Amniotic epithelial cell (primary cell): Measurements from ENCODE around the gene FADS1.
A peak's percentile ranks its signal among the peaks of the same experiment; 100 is the strongest.

Source experiments
- DNase-seq: peaks from one replicate; pipeline ENCODE4 v3.0.0-alpha.2; 2010; ENCODE audit warnings: low read depth

Gene FADS1

GRCh38 chr11:61760946-61761345 lies 55.9 kb downstream of the FADS1 start:
- no peak for DNase-seq

GRCh38 chr11:61757213-61757862 lies 59.5 kb downstream of the FADS1 start:
- no peak for DNase-seq

GRCh38 chr11:61756452-61757212 lies 60.2 kb downstream of the FADS1 start:
- peak; percentile 52 for DNase-seq

DNA sequence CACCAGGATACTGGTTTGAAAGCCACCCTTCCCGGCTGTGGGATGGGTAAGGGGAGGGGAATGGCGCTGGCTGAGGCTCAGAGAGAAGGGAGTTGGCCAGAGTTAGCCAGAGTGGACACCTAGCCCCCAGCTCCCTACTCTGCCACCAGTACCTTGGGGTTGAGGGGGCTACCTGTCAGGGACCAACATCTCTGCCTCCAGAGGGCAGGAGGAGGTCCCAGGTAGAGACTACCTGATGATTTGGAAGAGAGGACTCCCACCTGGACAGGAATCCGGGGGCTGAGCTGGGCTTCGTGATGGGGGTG lies 60.7 kb downstream of the FADS1 start:
- DNase-seq: no peak

DNA sequence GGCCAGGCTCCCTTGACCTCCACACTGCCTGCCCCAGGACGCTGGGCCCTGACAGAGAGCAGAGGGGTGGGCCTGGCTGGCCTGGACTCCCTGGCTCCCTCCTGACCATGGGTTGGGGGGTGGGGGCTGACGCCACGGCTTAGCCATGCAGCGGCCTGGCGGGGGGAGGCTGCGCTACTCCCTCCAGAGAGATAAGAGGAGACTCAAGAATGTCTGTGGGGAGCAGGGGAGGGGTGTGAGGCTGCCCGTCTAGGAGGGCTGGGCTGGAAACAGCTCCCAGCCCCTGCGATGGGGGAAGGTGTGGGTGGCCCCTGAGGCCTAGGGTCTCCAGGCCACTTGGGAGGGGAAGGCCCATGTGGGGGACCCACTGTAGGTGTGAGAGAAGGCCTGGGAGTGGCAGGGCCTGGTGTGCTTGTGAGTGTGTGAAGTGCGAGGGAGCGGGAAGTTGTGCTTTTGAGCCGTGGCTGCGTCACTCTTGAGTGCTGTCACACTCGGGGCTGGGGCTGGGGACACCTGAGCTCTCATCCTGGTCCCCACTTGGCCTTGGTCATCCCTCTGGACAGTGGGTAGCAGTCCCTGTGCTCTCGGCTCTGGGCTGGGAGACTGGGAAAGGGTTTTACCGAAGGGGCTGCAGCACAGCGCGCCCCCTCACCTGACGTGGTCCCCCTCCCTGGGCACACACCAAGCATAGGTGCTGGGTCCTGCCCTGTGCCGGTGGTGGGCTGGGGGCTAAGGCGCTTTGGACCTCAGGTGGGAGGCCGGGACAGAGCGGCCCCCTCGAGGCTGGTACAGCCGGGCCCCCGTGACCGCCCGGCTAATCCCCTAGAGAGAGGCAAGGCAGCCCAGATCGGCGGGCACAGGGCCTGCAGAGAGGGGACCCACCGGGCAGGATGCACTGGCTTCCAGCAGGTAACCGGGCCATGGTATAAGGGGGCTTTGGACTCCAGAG lies 62.0 kb downstream of the FADS1 start:
- DNase-seq: peak; percentile 95

GRCh38 chr11:61753672-61754071 lies 63.1 kb downstream of the FADS1 start:
- no peak for DNase-seq

- no peak for DNase-seq
Measured at GRCh38 chr11:61752925-61753521, 63.8 kb downstream of the FADS1 start.

DNA sequence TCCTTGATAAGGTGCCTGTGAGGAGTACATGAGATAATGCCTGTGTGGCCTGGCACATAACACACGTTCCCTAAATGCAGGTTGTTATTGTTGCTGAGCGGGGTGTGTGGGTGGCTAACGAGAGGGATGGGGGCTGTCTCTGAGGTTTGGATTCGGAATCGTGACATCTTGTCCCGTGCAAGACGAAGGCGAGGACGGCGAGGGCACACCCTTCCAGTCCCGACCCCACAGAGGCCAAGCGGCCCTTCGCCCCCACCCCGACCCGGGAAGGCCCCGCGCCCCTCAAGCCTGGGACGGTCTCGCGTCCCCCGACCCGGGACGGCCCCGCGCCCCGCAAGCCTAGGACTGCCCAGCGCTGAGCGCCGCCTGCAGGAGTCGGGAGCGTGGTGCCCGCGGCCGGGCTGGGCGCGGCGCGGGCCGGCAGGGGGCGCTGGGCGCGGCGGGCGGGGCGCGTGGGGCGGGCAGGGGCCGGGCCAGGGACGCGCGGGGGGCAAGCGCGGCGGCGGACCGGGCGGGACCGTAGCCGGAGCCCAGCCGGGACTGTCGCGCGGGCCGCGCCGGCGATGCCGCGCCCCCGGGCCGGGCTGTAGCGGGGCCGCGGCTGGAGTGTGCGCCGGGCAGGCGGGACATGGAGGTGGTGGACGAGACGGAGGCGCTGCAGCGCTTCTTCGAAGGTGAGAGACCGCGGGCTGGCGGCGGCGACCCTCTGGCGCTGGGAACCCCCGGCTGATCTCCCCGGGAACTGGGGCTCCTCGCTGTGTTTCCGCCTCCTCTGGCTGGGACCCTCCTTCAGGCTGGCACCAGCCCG lies 64.5 kb downstream of the FADS1 start, which contains the start of gene MYRF:
Gene MYRF, plus strand, starts transcription at position 520 of the 808 bp plus-strand sequence. Its CDS starts 109 bp downstream, at position 629.
- no peak for DNase-seq

- DNase-seq: no peak
Measured at GRCh38 chr11:61751384-61751783, 65.4 kb downstream of the FADS1 start.

- DNase-seq: no peak
Measured at GRCh38 chr11:61750631-61751273, 66.1 kb downstream of the FADS1 start.
